ENCODE results near the gene DNAJA3.

GRCh38 chr16:4443271-4443670, 17.6 kb downstream of the DNAJA3 start:
- TF ChIP-seq CTCF (IDR thresholded peaks at IDR 0.05): no peak
- no peak for TF ChIP-seq POLR2A (IDR thresholded peaks at IDR 0.05)

All from lower leg skin (tissue), 3 donors.